Measurements from ENCODE around the gene NOC3L.
"Not testable (repeated sequence)": the region's sequence is repeated elsewhere in the genome, so short reads cannot be mapped to it uniquely, and the experiment has no call there.

NOC3L gene

GRCh38 chr10:94361171-94361794 is 1.5 kb downstream of the NOC3L start:
- DNase-seq: peak; percentile 5

- no peak for DNase-seq
Observed at GRCh38 chr10:94358480-94358879, 4.3 kb downstream of the NOC3L start.

DNA sequence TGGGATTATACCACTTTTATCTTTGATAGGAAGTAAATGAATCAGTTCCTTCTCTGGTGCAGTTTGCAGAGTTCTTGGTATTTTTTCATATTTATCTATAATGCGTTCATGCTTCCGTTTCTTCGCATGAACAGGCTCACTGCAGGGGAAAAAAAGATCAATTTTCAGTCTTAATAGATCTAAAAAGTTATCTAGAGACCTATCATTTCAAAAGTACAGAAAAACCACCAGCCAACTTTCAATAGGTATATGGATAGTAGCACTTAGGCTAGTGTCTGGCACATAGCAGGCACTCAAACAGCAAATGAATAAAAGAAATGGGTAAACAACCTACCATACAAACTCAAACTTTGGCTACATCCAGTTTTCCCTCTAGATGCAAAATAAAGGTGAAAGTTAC is 5.5 kb downstream of the NOC3L start:
- DNase-seq: no peak

DNA sequence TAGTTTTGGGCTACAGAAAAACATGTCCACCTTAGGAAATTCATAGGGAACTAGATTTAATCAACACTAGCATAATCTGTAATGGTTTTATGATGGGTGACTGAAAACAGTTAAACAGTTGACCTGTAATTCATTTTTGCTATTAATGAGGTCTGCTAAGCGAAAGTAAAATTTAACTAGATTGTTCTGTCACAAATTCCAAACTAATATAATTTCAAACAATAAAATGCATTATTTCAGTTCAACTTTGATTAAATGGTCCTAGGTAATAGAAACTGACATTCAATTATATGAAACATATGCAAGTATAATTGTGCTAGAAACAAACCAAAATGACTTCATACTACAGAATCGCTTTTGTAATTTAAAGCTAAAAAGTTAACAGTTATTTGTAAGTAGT is 6.9 kb downstream of the NOC3L start:
- no peak for DNase-seq

GRCh38 chr10:94353336-94353735 is 9.4 kb downstream of the NOC3L start:
- DNase-seq: no peak

GRCh38 chr10:94351089-94351488 is 11.7 kb downstream of the NOC3L start:
- no peak for DNase-seq

DNA sequence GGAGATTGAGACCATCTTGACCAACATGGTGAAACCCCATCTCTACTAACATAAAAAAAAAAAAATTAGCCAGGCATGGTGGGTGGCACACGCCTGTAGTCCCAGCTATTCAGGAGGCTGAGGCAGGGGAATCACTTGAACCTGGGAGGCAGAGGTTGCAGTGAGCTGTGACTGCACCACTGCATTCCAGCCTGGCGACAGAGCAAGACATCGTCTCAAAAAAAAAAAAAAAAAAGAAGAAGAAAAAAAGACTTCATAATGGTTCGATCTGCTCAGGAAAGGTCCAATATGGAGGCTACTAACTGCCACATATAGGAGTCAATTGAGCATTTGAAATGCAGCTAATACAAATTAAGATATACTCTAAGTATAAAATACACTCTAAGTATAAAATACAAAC is 12.2 kb downstream of the NOC3L start:
- not testable (repeated sequence) for DNase-seq

DNA sequence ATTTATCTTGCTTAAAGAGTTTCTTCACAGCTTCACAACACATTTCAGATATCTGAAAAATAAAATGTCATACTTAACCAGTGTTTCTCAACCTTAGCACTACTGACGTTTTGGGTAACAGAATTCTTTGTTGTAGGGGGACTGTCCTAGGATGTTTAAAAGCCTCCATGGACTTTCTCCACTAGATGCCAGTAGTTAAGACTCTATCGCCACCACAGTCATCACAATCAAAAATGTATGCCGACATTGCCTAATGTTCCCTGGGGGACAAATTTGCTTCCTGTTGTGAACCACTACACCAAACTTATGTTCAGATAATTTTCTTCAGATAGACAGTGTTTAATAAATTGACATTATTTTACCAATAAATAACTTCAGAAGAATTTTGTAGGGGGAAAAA is 13.4 kb downstream of the NOC3L start:
- no peak for DNase-seq

DNA sequence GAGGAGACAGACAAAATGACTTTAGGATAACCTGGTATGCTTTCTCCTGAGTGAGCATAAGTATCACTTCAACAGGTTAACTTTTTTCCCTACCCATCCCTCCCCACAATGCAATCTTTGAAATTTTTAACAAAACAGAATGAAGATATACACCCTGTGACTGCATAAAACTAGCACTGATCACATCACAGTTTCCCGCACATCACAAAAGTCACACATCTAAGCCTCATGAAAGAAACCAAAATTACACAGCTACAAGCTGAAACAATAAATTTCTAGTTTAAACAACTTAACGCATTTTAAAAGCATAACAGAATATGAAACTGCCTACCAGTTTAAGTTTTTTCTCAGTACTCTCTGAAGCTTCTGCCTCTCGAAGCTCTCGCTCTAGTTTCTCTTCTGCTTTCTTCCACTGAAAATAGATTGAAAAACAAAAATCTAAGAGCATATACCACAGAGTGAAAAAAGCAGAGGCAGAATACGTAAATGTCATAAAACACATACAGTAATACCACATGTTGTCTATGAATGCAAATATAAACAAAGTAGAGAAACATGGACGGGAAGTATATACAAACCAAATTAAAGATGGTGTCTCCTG is 18.1 kb downstream of the NOC3L start:
- no peak for DNase-seq

DNA sequence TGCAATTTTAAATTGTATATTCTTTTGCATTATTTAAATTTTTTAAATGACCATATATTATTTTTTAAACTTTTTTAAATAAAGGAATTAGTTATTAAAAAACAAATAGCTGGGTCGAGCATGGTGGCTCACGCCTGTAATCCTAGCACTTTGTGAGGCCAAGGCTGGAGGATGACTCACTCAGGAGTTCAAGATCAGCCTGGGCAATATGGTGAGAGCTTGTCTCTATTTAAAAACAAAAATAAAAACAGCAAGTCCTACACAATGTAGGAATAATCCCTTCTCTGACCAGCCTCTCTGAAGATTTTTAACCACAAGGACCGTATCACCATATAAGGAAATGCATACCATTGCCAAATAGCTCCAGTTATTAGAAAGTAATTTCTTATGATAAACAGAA is 19.6 kb downstream of the NOC3L start:
- no peak for DNase-seq

DNA sequence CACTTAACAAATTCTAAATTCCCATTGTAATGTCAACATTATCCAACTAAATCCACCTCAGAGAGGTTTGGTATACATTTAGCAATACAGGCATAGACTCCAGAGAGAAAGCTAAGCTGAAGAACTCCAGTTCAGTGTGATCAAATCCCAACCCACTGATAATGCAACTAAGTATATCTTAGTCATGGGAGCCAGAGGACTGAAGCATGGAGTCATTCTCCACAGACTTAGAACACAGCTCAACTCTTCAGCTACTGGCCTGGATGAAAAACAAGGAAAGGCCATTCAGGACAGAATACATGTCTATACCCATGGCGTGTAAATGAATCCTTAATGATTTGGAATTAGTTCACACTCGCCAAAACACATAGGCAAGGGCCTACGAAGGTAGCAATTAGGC is 27.9 kb downstream of the NOC3L start:
- no peak for DNase-seq

GRCh38 chr10:94333051-94333450 is 29.7 kb downstream of the NOC3L start:
- no peak for DNase-seq

DNA sequence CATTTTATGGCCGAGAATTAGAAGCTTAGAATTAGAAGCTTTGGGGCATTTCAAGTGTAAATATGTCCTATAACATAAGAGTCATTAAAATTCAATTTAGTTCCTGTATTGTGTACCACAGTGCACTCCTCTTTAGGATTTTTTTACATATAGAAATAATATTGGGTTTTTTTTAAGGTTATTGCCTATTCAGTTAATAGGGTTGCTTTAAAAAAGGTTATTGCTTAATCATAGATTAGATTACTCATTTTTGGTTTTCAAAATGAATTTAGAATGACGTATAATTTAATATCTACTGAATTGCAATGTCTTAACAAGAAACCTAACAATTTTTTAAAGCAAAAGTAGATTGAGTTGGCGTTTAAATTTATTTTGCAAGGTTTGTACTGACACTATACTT is 34.1 kb downstream of the NOC3L start:
- DNase-seq: no peak

DNA sequence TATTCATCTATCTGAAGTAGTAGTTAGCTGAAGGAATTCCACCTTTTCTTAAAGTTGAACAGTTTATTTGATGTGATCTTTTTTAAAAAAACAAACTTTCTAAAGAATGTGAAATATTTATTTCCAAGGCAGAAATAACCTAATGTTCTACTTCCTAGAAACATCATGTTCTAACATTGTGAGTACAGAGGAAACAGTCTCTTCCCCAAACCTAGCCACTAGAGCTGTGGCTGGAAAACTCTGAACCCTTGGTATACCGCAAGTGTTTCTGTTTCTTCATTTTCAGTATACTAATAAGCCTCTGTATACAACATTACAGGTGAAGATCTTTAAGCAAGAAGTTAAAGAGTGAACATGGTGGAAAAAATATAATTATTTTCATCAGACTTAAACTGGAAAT is 35.1 kb downstream of the NOC3L start:
- DNase-seq: no peak

DNA sequence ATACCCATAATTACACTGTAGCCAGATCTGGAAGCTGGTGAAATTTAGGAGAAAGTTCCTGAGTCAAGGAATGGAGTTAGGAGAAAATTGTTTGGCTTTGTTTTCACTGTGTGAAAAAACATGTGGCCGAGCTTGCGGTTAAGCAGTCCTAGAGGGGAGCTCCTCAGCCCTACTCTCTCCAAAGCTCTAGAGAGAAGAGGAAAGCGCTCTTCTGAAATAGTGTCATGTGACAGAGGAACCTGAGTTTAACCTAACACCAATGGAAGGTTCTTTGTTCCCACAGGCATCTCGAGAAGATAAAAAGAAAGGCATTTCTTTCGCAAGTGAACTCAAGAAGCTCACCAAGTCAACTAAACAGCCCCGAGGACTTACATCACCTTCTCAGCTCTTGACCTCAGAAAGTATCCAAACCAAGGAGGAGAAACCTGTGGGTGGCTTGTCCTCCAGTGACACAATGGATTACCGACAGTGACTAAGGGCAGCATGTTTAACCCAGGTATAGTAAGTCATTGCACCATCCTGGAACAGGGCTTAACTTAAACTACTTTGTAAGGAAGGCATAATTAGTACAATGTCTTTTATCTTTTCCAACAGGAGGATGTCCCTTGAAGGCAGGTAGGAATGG is 38.0 kb downstream of the NOC3L start:
- DNase-seq: no peak

DNA sequence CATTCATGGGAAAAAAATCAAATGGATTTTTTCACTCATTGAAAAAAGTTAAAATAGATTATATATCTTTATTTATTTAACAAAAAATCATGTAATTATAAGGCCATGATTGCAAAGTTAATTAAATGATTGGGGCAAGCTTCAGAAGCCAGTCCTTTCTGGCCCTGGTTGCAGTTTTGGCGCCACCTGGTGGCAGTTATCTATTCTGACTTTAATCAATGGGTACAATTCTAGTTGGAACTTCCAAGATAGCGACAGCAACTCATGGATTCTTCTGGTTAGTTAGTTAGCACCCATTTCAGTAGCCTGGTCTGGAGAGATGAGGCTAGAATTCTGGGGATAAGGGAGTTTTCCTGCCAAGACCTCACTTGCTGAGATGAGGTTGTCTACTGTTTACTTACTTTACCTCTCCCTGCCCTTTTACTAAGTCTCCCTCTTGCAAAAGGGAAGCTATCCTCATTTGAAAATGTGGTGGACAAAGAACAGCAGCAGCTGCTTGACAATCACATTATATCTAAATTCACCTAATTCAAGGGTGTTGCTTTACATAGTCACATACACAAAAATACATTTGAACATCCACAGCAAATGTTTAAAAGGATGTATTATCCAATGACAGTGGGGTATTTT is 42.3 kb downstream of the NOC3L start:
- DNase-seq: peak; percentile 43

GRCh38 chr10:94316560-94316959 is 46.2 kb downstream of the NOC3L start:
- DNase-seq: no peak

- DNase-seq: no peak
Observed at GRCh38 chr10:94315975-94316464, 46.7 kb downstream of the NOC3L start.

GRCh38 chr10:94315024-94315451 is 47.7 kb downstream of the NOC3L start:
- no peak for DNase-seq

- DNase-seq: no peak
Observed at GRCh38 chr10:94310369-94310768, 52.4 kb downstream of the NOC3L start.

GRCh38 chr10:94308866-94309265 is 53.9 kb downstream of the NOC3L start:
- DNase-seq: no peak

DNA sequence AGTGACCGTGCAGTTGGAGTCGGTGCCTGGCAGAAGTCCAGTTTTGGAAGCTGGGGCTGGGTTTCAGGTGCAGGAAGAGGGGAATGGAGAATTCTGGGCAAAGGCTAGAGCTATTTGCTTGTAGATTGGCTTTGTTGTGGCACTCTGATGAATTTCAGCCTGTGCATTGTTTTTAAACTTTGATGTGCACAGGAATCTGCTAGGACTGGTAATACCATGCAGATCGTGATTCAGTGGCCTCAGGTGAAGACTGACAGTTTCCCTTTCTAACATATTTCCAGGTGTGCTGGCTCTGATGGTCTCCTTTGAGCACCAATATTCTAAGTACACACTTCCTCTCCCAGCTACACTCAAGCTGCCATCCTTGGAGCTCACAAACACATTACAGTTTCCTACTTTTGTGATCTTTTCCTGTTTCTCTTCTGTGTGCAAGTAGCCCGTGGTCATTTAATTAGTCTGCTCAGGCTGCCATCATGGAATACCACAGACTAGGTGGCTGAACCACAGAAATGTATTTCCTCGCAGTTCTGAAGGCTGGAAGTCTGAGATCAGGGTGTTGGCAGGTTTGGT is 55.6 kb downstream of the NOC3L start:
- DNase-seq: no peak

GRCh38 chr10:94303929-94304328 is 58.8 kb downstream of the NOC3L start:
- DNase-seq: no peak

DNA sequence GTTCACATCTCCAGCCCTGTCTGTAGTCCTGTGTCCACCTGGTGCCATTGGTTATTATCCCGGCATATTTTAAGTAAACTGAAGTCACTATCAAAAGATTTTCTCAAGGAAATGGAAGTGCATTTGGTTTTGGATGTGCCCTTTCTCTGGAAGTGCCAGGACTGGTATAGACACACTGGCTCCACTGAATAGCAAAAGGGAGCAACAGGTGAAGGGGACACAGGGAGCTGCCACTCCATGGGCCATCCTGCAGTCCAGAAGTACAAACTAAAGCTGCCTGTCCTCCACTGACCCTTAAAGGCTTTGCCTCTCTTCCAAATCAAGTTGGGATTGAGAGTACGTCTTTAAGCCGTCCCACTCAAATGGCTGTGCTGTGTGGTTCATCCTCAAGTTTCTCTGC is 62.7 kb downstream of the NOC3L start:
- no peak for DNase-seq
